Keratinocyte (primary cell): Measurements from ENCODE around the gene MAP2K5. TPM values are rescaled to one million over a fixed set of nuclear protein-coding genes. Genes with fewer than 3 reads are reported as not detected.

ENCODE experiments used
- DNase-seq: peaks from one replicate; pipeline ENCODE4 v3.0.0-alpha.2; 2011; ENCODE audit warnings: low read depth, missing footprints, low spot score
- FAIRE-seq: peaks from 2 replicates; lab custom pipeline; 2011; peaks lifted over from hg19 to GRCh38; lab: Jason Lieb, UNC
- H2AFZ ChIP-seq: 2 replicates; pipeline ENCODE4 v1.6.0; 2012; ENCODE audit warnings: low read length, control low read depth, inconsistent platforms; ENCODE audit not compliant: control insufficient read depth
- H3K27ac ChIP-seq: 2 replicates; pipeline ENCODE4 v1.5.1; 2011; ENCODE audit warnings: low read length; ENCODE audit not compliant: control insufficient read depth, insufficient read depth
- H3K27me3 ChIP-seq: 3 replicates; pipeline ENCODE4 v1.6.0; 2011; ENCODE audit warnings: low read length; ENCODE audit not compliant: control insufficient read depth, insufficient read depth; ENCODE audit errors: extremely low read depth
- H3K36me3 ChIP-seq, 2 experiments: 2 replicates in 1 of 2; 3 replicates in 1 of 2; pipeline ENCODE4 v1.5.1; 2011; ENCODE audit warnings: low read length in 2 of 2, mild to moderate bottlenecking in 1 of 2; ENCODE audit not compliant: control insufficient read depth in 2 of 2, insufficient read depth in 2 of 2; ENCODE audit errors: extremely low read depth in 1 of 2
- H3K4me1 ChIP-seq: 3 replicates; pipeline ENCODE4 v1.5.1; 2011; ENCODE audit warnings: low read length; ENCODE audit not compliant: control insufficient read depth, insufficient read depth; ENCODE audit errors: extremely low read depth
- H3K4me2 ChIP-seq: 3 replicates; pipeline ENCODE4 v1.6.0; 2011; ENCODE audit warnings: low read depth, low read length; ENCODE audit not compliant: control insufficient read depth, insufficient read depth; ENCODE audit errors: extremely low read depth
- H3K4me3 ChIP-seq, 3 experiments: fragments of 200-600 bp in 1 of 3; sonication (generic) in 1 of 3; 2 replicates in 2 of 3; 3 replicates in 1 of 3; pipeline ENCODE4 v1.5.1; 2011 to 2016; ENCODE audit warnings: low read length in 3 of 3, mild to moderate bottlenecking in 3 of 3, control low read depth in 2 of 3, inconsistent platforms in 1 of 3, low read depth in 1 of 3, mixed read lengths in 1 of 3, mixed run types in 1 of 3, moderate library complexity in 1 of 3; ENCODE audit not compliant: control insufficient read depth in 2 of 3, insufficient read depth in 2 of 3; ENCODE audit errors: extremely low read depth in 1 of 3
- H3K79me2 ChIP-seq: 2 replicates; pipeline ENCODE4 v1.6.0; 2012; ENCODE audit warnings: low read length; ENCODE audit not compliant: control insufficient read depth, insufficient read depth
- H3K9ac ChIP-seq: 3 replicates; pipeline ENCODE4 v1.6.0; 2011; ENCODE audit warnings: low read length; ENCODE audit not compliant: control insufficient read depth, insufficient read depth; ENCODE audit errors: extremely low read depth
- H3K9me1 ChIP-seq: 3 replicates; pipeline ENCODE4 v1.6.0; 2011; ENCODE audit warnings: low read length; ENCODE audit not compliant: control insufficient read depth, insufficient read depth; ENCODE audit errors: extremely low read depth
- H3K9me3 ChIP-seq: 2 replicates; pipeline ENCODE4 v1.5.1; 2012; ENCODE audit warnings: low read depth, low read length; ENCODE audit not compliant: control insufficient read depth
- H4K20me1 ChIP-seq: 3 replicates; pipeline ENCODE4 v1.6.0; 2011; ENCODE audit warnings: low read length; ENCODE audit not compliant: control insufficient read depth, insufficient read depth; ENCODE audit errors: extremely low read depth
- EZH2 ChIP-seq: IDR thresholded peaks from one replicate; pipeline ENCODE4 v1.6.1; 2012; ENCODE audit warnings: inconsistent platforms, mild to moderate bottlenecking, low read length, moderate library complexity
- dilution Hi-C: fragments of 300-500 bp; cut with MboI; formaldehyde crosslinking; loops from one replicate; pipeline ENCODE4 v1.7.0; 2020; ENCODE audit warnings: low sequenced_read_pairs; ENCODE audit not compliant: extremely low pct_ligation_motif_present
- polyA plus RNA-seq, 5 experiments: library from polyadenylated mRNA; depleted of rRNA in 3 of 5; stranded (reverse) in 3 of 5; stranded (forward) in 1 of 5; unstranded in 1 of 5; fragments of >200 nt; gene quantifications; 1 replicate in 1 of 5; 2 replicates in 3 of 5; 3 replicates in 1 of 5; pipeline versions ENCODE4 v1.2.1 to v1.2.3, GENCODE V29; 2011 to 2012; ENCODE audit warnings: missing spikeins in 2 of 5, low read depth in 1 of 5, low replicate concordance in 1 of 5
- TF ChIP-seq, protein P1 (sequence below), 3 experiments: IDR thresholded peaks in 1 of 3; conservative IDR thresholded peaks in 1 of 3; optimal IDR thresholded peaks in 1 of 3; 2 replicates in 2 of 3; 3 replicates in 1 of 3; pipeline versions ENCODE3 to v1.5.1; 2011; ENCODE audit warnings: low read length in 3 of 3, mild to moderate bottlenecking in 3 of 3, moderate library complexity in 2 of 3, control low read depth in 1 of 3, inconsistent platforms in 1 of 3; ENCODE audit not compliant: insufficient read depth in 2 of 3; ENCODE audit errors: extremely low read depth in 1 of 3

Gene MAP2K5
- polyA plus RNA-seq, 1 donor (not counting 4 experiments of a cell fraction or from before 2014, with no cell fraction given): 3.6 TPM

DNA sequence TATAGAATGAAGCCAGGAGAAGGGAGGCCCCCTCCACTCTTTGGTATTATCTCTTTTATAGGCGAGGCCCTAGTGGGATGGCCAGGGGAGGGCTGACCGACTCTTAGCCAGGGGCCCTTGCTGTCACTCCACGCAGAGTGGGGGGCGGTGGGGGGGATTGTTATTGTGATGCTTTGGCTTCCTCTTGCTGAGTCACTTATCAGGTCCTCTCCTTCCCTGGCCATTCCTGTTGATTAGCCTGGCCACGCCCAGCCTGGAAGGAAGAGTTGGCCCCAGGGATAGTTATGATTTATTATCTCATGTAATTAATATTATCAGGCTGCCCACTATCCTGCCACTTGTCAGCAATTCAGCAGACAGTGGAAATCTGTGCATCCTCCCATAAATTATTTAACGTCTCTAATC, 257.3 kb downstream of the MAP2K5 start:
- H3K9me1 ChIP-seq: no peaks in the 10 kb centered on the region
- FAIRE-seq: no peak
- TF ChIP-seq EZH2: no peak
- TF ChIP-seq, protein P1, sequence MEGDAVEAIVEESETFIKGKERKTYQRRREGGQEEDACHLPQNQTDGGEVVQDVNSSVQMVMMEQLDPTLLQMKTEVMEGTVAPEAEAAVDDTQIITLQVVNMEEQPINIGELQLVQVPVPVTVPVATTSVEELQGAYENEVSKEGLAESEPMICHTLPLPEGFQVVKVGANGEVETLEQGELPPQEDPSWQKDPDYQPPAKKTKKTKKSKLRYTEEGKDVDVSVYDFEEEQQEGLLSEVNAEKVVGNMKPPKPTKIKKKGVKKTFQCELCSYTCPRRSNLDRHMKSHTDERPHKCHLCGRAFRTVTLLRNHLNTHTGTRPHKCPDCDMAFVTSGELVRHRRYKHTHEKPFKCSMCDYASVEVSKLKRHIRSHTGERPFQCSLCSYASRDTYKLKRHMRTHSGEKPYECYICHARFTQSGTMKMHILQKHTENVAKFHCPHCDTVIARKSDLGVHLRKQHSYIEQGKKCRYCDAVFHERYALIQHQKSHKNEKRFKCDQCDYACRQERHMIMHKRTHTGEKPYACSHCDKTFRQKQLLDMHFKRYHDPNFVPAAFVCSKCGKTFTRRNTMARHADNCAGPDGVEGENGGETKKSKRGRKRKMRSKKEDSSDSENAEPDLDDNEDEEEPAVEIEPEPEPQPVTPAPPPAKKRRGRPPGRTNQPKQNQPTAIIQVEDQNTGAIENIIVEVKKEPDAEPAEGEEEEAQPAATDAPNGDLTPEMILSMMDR (optimal IDR thresholded peaks at IDR 0.05 in 1 of 3, IDR thresholded peaks at IDR 0.05 in 1 of 3, conservative IDR thresholded peaks at IDR 0.05 in 1 of 3; ENCODE audit: extremely low read depth in 1 of 3, insufficient read depth in 2 of 3, low read length in 3 of 3): no peak

DNA sequence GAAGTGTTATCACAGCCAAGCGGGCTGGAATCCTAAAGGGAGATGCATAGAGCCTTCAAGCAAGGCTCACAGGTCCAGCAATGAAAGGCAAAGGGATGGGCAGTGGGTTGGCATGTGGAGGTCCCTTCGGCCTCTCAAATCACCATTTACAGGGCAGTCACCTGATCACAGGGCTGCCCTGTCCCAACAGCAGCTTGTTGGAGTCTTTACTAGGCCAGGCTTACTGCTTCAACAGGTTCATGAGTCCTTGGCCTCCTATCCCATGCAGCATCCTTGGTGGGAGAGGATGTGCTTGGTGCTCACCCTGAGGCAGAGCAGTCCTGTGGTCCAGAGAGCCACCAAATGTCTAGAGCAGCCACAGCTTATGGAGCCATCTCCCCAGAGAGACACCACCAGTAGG, 258.6 kb downstream of the MAP2K5 start:
- H3K9me1 ChIP-seq: no peaks in the 10 kb centered on the region
- H4K20me1 ChIP-seq: no peaks in the 10 kb centered on the region
- FAIRE-seq (no peak), DNase-seq (no peak)
- H3K9ac ChIP-seq: no peak overlapping the region
- TF ChIP-seq, protein P1 (optimal IDR thresholded peaks at IDR 0.05 in 1 of 3, IDR thresholded peaks at IDR 0.05 in 1 of 3, conservative IDR thresholded peaks at IDR 0.05 in 1 of 3; ENCODE audit: extremely low read depth in 1 of 3, insufficient read depth in 2 of 3, low read length in 3 of 3): no peak
- TF ChIP-seq EZH2: no peak
- dilution Hi-C loops: no loop called here
- no peaks in the 10 kb centered on the region for H3K79me2 ChIP-seq
- H3K4me1 ChIP-seq: no peaks in the 10 kb centered on the region
- H3K36me3 ChIP-seq: no peaks in the 10 kb centered on the region
- H3K27me3 ChIP-seq: no peaks in the 10 kb centered on the region
- no peak overlapping the region for H3K4me3 ChIP-seq
- H3K4me2 ChIP-seq: no peak overlapping the region
- no peak overlapping the region for H3K27ac ChIP-seq
- H2AFZ ChIP-seq: no peak overlapping the region
- H3K9me3 ChIP-seq: no peaks in the 10 kb centered on the region

More for the DNA sequence above, 257.3 kb downstream of the MAP2K5 start:
- no peaks in the 10 kb centered on the region for H3K79me2 ChIP-seq
- no peaks in the 10 kb centered on the region for H3K9me3 ChIP-seq
- H3K9ac ChIP-seq: no peak overlapping the region
- H3K36me3 ChIP-seq: no peaks in the 10 kb centered on the region
- no peak overlapping the region for H3K27ac ChIP-seq
- dilution Hi-C loops: no loop called here
- H3K4me2 ChIP-seq: no peak overlapping the region
- H4K20me1 ChIP-seq: no peaks in the 10 kb centered on the region
- DNase-seq: no peak
- no peak overlapping the region for H3K4me3 ChIP-seq
- H2AFZ ChIP-seq: no peak overlapping the region
- H3K27me3 ChIP-seq: no peaks in the 10 kb centered on the region
- no peaks in the 10 kb centered on the region for H3K4me1 ChIP-seq
